ENCODE data around the gene SPOP. TPM values are rescaled to one million over a fixed set of nuclear protein-coding genes. Genes with fewer than 3 reads are reported as not detected.

The SPOP gene
- total RNA-seq, 1 experiment from 2014 or later, result 79.9 TPM

- no peak overlapping the region for H3K4me3 Mint-ChIP-seq (ENCODE audit: low read depth, unreplicated experiment)
- peak; percentile 75 for DNase-seq
- intact Hi-C loops (cut with micrococcal nuclease; ENCODE audit: unreplicated experiment), result loop anchor here (1.0 to 10.0 kb wide), 2 partner anchors 127 to 260 kb away; no protein-coding TSS in a partner anchor
- BruUV-seq (replicated peaks), result no TSS peak
- no peaks in the 10 kb centered on the region for H3K9me3 Mint-ChIP-seq (ENCODE audit: low read depth, unreplicated experiment)
- H3K36me3 Mint-ChIP-seq (ENCODE audit: insufficient read depth, unreplicated experiment), result peaks cover 14% of the 10 kb centered on the region
- peak; percentile 94 for TF ChIP-seq CTCF (IDR thresholded peaks at IDR 0.05; ENCODE audit: unreplicated experiment)
- no peak overlapping the region for H3K27ac Mint-ChIP-seq (ENCODE audit: unreplicated experiment)
- CTCF ChIA-PET, result interaction anchor here (1.0 to 3.7 kb wide), 4 partner anchors 13 to 128 kb away, joined by 3 to 26 read pairs (median 9); partner anchors contain the start of gene SLC35B1
- H3K4me1 Mint-ChIP-seq (ENCODE audit: low read depth, unreplicated experiment), result peaks cover 17% of the 10 kb centered on the region
- peaks cover 26% of the 10 kb centered on the region for H3K27me3 Mint-ChIP-seq (ENCODE audit: unreplicated experiment)
These were observed 17.2 kb upstream of the SPOP start for GRCh38 chr17:49694847-49695697.

- intact Hi-C loops (cut with micrococcal nuclease; ENCODE audit: unreplicated experiment), result loop anchor here (10.0 kb wide), 1 partner anchor 258 kb away; no protein-coding TSS in a partner anchor
- Mint-ChIP-seq H3K27ac (ENCODE audit: unreplicated experiment) (no peak overlapping the region), H3K4me3 (ENCODE audit: low read depth, unreplicated experiment) (no peak overlapping the region), H3K36me3 (ENCODE audit: insufficient read depth, unreplicated experiment) (peaks cover 4% of the 10 kb centered on the region), H3K27me3 (ENCODE audit: unreplicated experiment) (peaks cover 26% of the 10 kb centered on the region), H3K9me3 (ENCODE audit: low read depth, unreplicated experiment) (no peaks in the 10 kb centered on the region), H3K4me1 (ENCODE audit: low read depth, unreplicated experiment) (peaks cover 24% of the 10 kb centered on the region)
- CTCF ChIA-PET, result interaction anchor here (0.7 kb wide), 1 partner anchor 60 kb away, joined by 5 read pairs; no protein-coding TSS in a partner anchor
- DNase-seq, result no peak
- no TSS peak for BruUV-seq (replicated peaks)
- no peak for TF ChIP-seq CTCF (IDR thresholded peaks at IDR 0.05; ENCODE audit: unreplicated experiment)
These were observed 14.9 kb upstream of the SPOP start for GRCh38 chr17:49692751-49693150.

- BruUV-seq (replicated peaks), result no TSS peak
- Mint-ChIP-seq H3K36me3 (ENCODE audit: insufficient read depth, unreplicated experiment) (peaks cover 4% of the 10 kb centered on the region), H3K4me1 (ENCODE audit: low read depth, unreplicated experiment) (peaks cover 26% of the 10 kb centered on the region), H3K27me3 (ENCODE audit: unreplicated experiment) (peaks cover 26% of the 10 kb centered on the region), H3K27ac (ENCODE audit: unreplicated experiment) (no peak overlapping the region), H3K4me3 (ENCODE audit: low read depth, unreplicated experiment) (no peak overlapping the region), H3K9me3 (ENCODE audit: low read depth, unreplicated experiment) (no peaks in the 10 kb centered on the region)
- CTCF ChIA-PET, result interaction anchor here (1.0 kb wide), 1 partner anchor 124 kb away, joined by 4 read pairs; no protein-coding TSS in a partner anchor
- DNase-seq, result no peak
- no peak for TF ChIP-seq CTCF (IDR thresholded peaks at IDR 0.05; ENCODE audit: unreplicated experiment)
- intact Hi-C loops (cut with micrococcal nuclease; ENCODE audit: unreplicated experiment), result loop anchor here (10.0 kb wide), 1 partner anchor 257 kb away; no protein-coding TSS in a partner anchor
These were observed 13.8 kb upstream of the SPOP start for GRCh38 chr17:49691677-49692191.

GRCh38 chr17:49691086-49691676 lies 13.3 kb upstream of the SPOP start:
- intact Hi-C loops (cut with micrococcal nuclease; ENCODE audit: unreplicated experiment), result loop anchor here (10.0 kb wide), 1 partner anchor 256 kb away; no protein-coding TSS in a partner anchor
- no TSS peak for BruUV-seq (replicated peaks)
- no peaks in the 10 kb centered on the region for H3K36me3 Mint-ChIP-seq (ENCODE audit: insufficient read depth, unreplicated experiment)
- peaks cover 26% of the 10 kb centered on the region for H3K27me3 Mint-ChIP-seq (ENCODE audit: unreplicated experiment)
- CTCF ChIA-PET, result interaction anchor here (1.0 to 1.2 kb wide), 2 partner anchors 17 to 124 kb away, joined by 4 to 6 read pairs; no protein-coding TSS in a partner anchor
- TF ChIP-seq CTCF (IDR thresholded peaks at IDR 0.05; ENCODE audit: unreplicated experiment), result no peak
- peaks cover 26% of the 10 kb centered on the region for H3K4me1 Mint-ChIP-seq (ENCODE audit: low read depth, unreplicated experiment)
- H3K27ac Mint-ChIP-seq (ENCODE audit: unreplicated experiment), result no peak overlapping the region
- no peak overlapping the region for H3K4me3 Mint-ChIP-seq (ENCODE audit: low read depth, unreplicated experiment)
- no peaks in the 10 kb centered on the region for H3K9me3 Mint-ChIP-seq (ENCODE audit: low read depth, unreplicated experiment)
- DNase-seq, result no peak
